ENCODE results near the gene IPMK. TPM values are rescaled to one million over a fixed set of nuclear protein-coding genes. Genes with fewer than 3 reads are reported as not detected.

IPMK gene
- total and polyA plus RNA-seq, 2 of the 8 experiments (the other 6 are each of a cell fraction or from before 2014, with no cell fraction given) = 1.3 to 7.8 TPM

- H4K20me1 ChIP-seq (replicated peaks in 1 of 2; ENCODE audit: control insufficient read depth in 1 of 2, insufficient read depth in 2 of 2, low read length in 2 of 2) = no peaks in the 10 kb centered on the region
- H3K36me3 ChIP-seq (ENCODE audit: control insufficient read depth in 2 of 4, insufficient read depth in 4 of 4, low read length in 3 of 4) = no peaks in the 10 kb centered on the region
- no peak overlapping the region for H3K14ac ChIP-seq (ENCODE audit: insufficient read length)
- H4K91ac ChIP-seq (replicated peaks; ENCODE audit: insufficient read length, low read length) = no peak overlapping the region
- no peaks in the 10 kb centered on the region for H3K79me2 ChIP-seq (ENCODE audit: control insufficient read depth in 1 of 2, insufficient read depth in 2 of 2, low read length in 2 of 2)
- H4K5ac ChIP-seq (ENCODE audit: insufficient read length, low read depth, low read length) = no peak overlapping the region
- H3K4me2 ChIP-seq (ENCODE audit: insufficient read depth in 1 of 2, low read depth in 2 of 2, low read length in 2 of 2) = no peak overlapping the region
- no peak overlapping the region for H2AK5ac ChIP-seq (ENCODE audit: low read depth, low read length)
- TF ChIP-seq POU5F1 (IDR thresholded peaks at IDR 0.05; ENCODE audit: low read depth, low read length) (no peak), MAFK (IDR thresholded peaks at IDR 0.05; ENCODE audit: low read depth, low read length) (no peak), CREB1 (IDR thresholded peaks at IDR 0.05) (no peak), SIN3A (conservative IDR thresholded peaks at IDR 0.05 in 1 of 2, IDR thresholded peaks at IDR 0.05 in 1 of 2; ENCODE audit: low read depth in 1 of 2, low read length in 2 of 2) (no peak), RAD21 (IDR thresholded peaks at IDR 0.05 in 1 of 2, conservative IDR thresholded peaks at IDR 0.05 in 1 of 2; ENCODE audit: low read depth in 2 of 2, low read length in 2 of 2) (no peak), CBX8 (IDR thresholded peaks at IDR 0.05; ENCODE audit: borderline replicate concordance, low read depth, low read length) (no peak), CEBPB (IDR thresholded peaks at IDR 0.05; ENCODE audit: low read depth, low read length) (no peak), NANOG (IDR thresholded peaks at IDR 0.05; ENCODE audit: insufficient read depth, low read depth, low read length, poor library complexity, severe bottlenecking) (no peak)
- no peak overlapping the region for H2BK20ac ChIP-seq (ENCODE audit: low read length)
- no peak overlapping the region for H2AFZ ChIP-seq (ENCODE audit: low read length)
- no peak overlapping the region for H3K23ac ChIP-seq (ENCODE audit: insufficient read length)
- ChIA-PET POLR2A (ENCODE audit: partially characterized antibody) (no interaction called here), CTCF (ENCODE audit: partially characterized antibody) (interaction anchor here (0.9 to 1.4 kb wide), 2 partner anchors 8 to 427 kb away, joined by 3 to 7 read pairs; no protein-coding TSS in a partner anchor)
- H3K56ac ChIP-seq (replicated peaks; ENCODE audit: insufficient read length, low read depth, low read length) = no peak overlapping the region
- DNase-seq (ENCODE audit: low read depth in 1 of 2, low spot score in 2 of 2) (no peak), FAIRE-seq (no peak)
- no peak overlapping the region for H4K8ac ChIP-seq (ENCODE audit: extremely low read depth, insufficient read depth, low read length)
- no peak overlapping the region for H2BK15ac ChIP-seq (ENCODE audit: low read length)
- peaks cover 4% of the 10 kb centered on the region in 2 experiments; a peak in 2 of 4 replicates for H3K9me3 ChIP-seq (ENCODE audit: insufficient read depth in 2 of 2, low read depth in 1 of 2, low read length in 1 of 2)
- no peaks in the 10 kb centered on the region for H3K23me2 ChIP-seq (ENCODE audit: low read depth, low read length)
- H3K4me3 ChIP-seq (ENCODE audit: extremely low read depth in 1 of 4, insufficient read depth in 2 of 4, low read depth in 3 of 4, low read length in 4 of 4) = no peak overlapping the region
- H3K18ac ChIP-seq (ENCODE audit: extremely low read depth, low read length) = no peak overlapping the region
- H3K4me1 ChIP-seq (replicated peaks in 1 of 4; ENCODE audit: control insufficient read depth in 3 of 4, insufficient read depth in 4 of 4, low read length in 3 of 4) = no peaks in the 10 kb centered on the region
- no peaks in the 10 kb centered on the region for H3K79me1 ChIP-seq (ENCODE audit: low read depth, low read length)
- H3K9ac ChIP-seq (replicated peaks in 1 of 4; ENCODE audit: extremely low read depth in 1 of 4, low read depth in 3 of 4, low read length in 3 of 4) = no peak overlapping the region
- H3K27me3 ChIP-seq (replicated peaks in 1 of 4; ENCODE audit: control insufficient read depth in 3 of 4, extremely low read depth in 1 of 4, insufficient read depth in 3 of 4, low read length in 3 of 4) = no peaks in the 10 kb centered on the region
- no peak overlapping the region for H3K27ac ChIP-seq (ENCODE audit: low read depth, low read length)
- H3K4ac ChIP-seq (replicated peaks; ENCODE audit: insufficient read length, low read depth, low read length) = no peak overlapping the region
- no peak overlapping the region for H2BK120ac ChIP-seq (replicated peaks; ENCODE audit: low read depth, low read length)
- H2BK12ac ChIP-seq (ENCODE audit: low read depth, low read length) = no peak overlapping the region
- no peak overlapping the region for H2BK5ac ChIP-seq (ENCODE audit: low read depth, low read length)
Measured at GRCh38 chr10:58143944-58144343, 123.8 kb downstream of the IPMK start.

All from H1 (cell line).